GM20000 (cell line): ENCODE data around the gene LEKR1.

Experiments used
- DNase-seq: peaks from one replicate; pipeline ENCODE4 v3.0.0; 2012; ENCODE audit warnings: low spot score
- CTCF ChIP-seq: IDR thresholded peaks from 2 replicates; pipeline ENCODE4 v1.5.1; 2012; ENCODE audit warnings: mild to moderate bottlenecking, control low read depth; ENCODE audit errors: extremely low read depth, missing control alignments

The LEKR1 gene

GRCh38 chr3:157030712-157031111 lies 204.6 kb downstream of the LEKR1 start:
- DNase-seq: no peak
- no peak for TF ChIP-seq CTCF

GRCh38 chr3:157033001-157033400 lies 206.8 kb downstream of the LEKR1 start:
- no peak for DNase-seq
- no peak for TF ChIP-seq CTCF

GRCh38 chr3:157040456-157040855 lies 214.3 kb downstream of the LEKR1 start:
- TF ChIP-seq CTCF: no peak
- no peak for DNase-seq

- TF ChIP-seq CTCF: no peak
Measured at GRCh38 chr3:157042226-157042625, 216.1 kb downstream of the LEKR1 start.

GRCh38 chr3:157043771-157044170 lies 217.6 kb downstream of the LEKR1 start:
- TF ChIP-seq CTCF: no peak
- no peak for DNase-seq

More at GRCh38 chr3:157042226-157042625, 216.1 kb downstream of the LEKR1 start:
- no peak for DNase-seq

GRCh38 chr3:157045238-157045850 lies 219.2 kb downstream of the LEKR1 start:
- no peak for DNase-seq
- TF ChIP-seq CTCF: no peak

GRCh38 chr3:157046520-157046919 lies 220.4 kb downstream of the LEKR1 start:
- DNase-seq: peak; percentile 11
- TF ChIP-seq CTCF: no peak
